ENCODE data around the gene PMFBP1. TPM values are rescaled to one million over a fixed set of nuclear protein-coding genes. Genes with fewer than 3 reads are reported as not detected.

Gene PMFBP1
- total and polyA plus RNA-seq, 2 experiments from 2014 or later: 2.6 to 3.3 TPM

- TF ChIP-seq EZH2 (IDR thresholded peaks at IDR 0.05; ENCODE audit: low read depth, unreplicated experiment): no peak
These were observed 34.3 kb upstream of the PMFBP1 start (continued) for GRCh38 chr16:72206299-72206698.

GRCh38 chr16:72203401-72203800 lies 31.4 kb upstream of the PMFBP1 start:
- no peak for ATAC-seq
- Mint-ChIP-seq H3K27ac (no peak overlapping the region), H3K36me3 (ENCODE audit: low read depth) (no peaks in the 10 kb centered on the region), H3K9me3 (no peaks in the 10 kb centered on the region), H3K4me1 (peaks cover 15% of the 10 kb centered on the region), H3K4me3 (no peak overlapping the region), H3K27me3 (ENCODE audit: insufficient read depth, low read depth, poor library complexity) (peaks cover 2% of the 10 kb centered on the region)
- Histone ChIP-seq H3K4me1 (ENCODE audit: insufficient read depth) (no peaks in the 10 kb centered on the region), H4K20me1 (replicated peaks; ENCODE audit: insufficient read depth) (no peaks in the 10 kb centered on the region), H2AFZ (no peak overlapping the region), H3K9me2 (ENCODE audit: insufficient read depth) (no peaks in the 10 kb centered on the region), H3K4me3 (no peak overlapping the region), H3K4me2 (no peak overlapping the region), H3K36me3 (ENCODE audit: insufficient read depth) (no peaks in the 10 kb centered on the region), H3K27ac (ENCODE audit: low read depth) (no peak overlapping the region), H3F3A (replicated peaks; ENCODE audit: low read depth) (no peaks in the 10 kb centered on the region), H3K79me2 (replicated peaks; ENCODE audit: insufficient read depth) (no peaks in the 10 kb centered on the region), H3K27me3 (ENCODE audit: insufficient read depth) (no peaks in the 10 kb centered on the region)
- no peak for DNase-seq (ENCODE audit: low spot score)
- TF ChIP-seq CREB1 (CRISPR knock-in tag; IDR thresholded peaks at IDR 0.05; ENCODE audit: low read depth) (no peak), CTCF (conservative IDR thresholded peaks at IDR 0.05; ENCODE audit: low read depth in 2 of 2) (no peak), ZNF462 (CRISPR knock-in tag; IDR thresholded peaks at IDR 0.05) (no peak), ZNF114 (CRISPR knock-in tag; IDR thresholded peaks at IDR 0.05) (no peak), JUNB (IDR thresholded peaks at IDR 0.05; ENCODE audit: unreplicated experiment) (no peak), STAT1 (IDR thresholded peaks at IDR 0.05; ENCODE audit: unreplicated experiment) (no peak), ZNF331 (CRISPR knock-in tag; IDR thresholded peaks at IDR 0.05; ENCODE audit: low read depth) (no peak), POLR2AphosphoS5 (IDR thresholded peaks at IDR 0.05; ENCODE audit: low read depth) (no peak), EZH2phosphoT487 (IDR thresholded peaks at IDR 0.05; ENCODE audit: unreplicated experiment) (no peak), ETS1 (IDR thresholded peaks at IDR 0.05) (no peak), EZH2 (IDR thresholded peaks at IDR 0.05; ENCODE audit: low read depth, unreplicated experiment) (no peak), NANOG (IDR thresholded peaks at IDR 0.05; ENCODE audit: borderline replicate concordance) (no peak)
- TF ChIP-seq, protein P1, sequence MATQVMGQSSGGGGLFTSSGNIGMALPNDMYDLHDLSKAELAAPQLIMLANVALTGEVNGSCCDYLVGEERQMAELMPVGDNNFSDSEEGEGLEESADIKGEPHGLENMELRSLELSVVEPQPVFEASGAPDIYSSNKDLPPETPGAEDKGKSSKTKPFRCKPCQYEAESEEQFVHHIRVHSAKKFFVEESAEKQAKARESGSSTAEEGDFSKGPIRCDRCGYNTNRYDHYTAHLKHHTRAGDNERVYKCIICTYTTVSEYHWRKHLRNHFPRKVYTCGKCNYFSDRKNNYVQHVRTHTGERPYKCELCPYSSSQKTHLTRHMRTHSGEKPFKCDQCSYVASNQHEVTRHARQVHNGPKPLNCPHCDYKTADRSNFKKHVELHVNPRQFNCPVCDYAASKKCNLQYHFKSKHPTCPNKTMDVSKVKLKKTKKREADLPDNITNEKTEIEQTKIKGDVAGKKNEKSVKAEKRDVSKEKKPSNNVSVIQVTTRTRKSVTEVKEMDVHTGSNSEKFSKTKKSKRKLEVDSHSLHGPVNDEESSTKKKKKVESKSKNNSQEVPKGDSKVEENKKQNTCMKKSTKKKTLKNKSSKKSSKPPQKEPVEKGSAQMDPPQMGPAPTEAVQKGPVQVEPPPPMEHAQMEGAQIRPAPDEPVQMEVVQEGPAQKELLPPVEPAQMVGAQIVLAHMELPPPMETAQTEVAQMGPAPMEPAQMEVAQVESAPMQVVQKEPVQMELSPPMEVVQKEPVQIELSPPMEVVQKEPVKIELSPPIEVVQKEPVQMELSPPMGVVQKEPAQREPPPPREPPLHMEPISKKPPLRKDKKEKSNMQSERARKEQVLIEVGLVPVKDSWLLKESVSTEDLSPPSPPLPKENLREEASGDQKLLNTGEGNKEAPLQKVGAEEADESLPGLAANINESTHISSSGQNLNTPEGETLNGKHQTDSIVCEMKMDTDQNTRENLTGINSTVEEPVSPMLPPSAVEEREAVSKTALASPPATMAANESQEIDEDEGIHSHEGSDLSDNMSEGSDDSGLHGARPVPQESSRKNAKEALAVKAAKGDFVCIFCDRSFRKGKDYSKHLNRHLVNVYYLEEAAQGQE (IDR thresholded peaks at IDR 0.05; ENCODE audit: unreplicated experiment): no peak
